ENCODE measurements around the gene P3H2.

- TF ChIP-seq CTCF (IDR thresholded peaks at IDR 0.05; ENCODE audit: poor library complexity) (no peak), EZH2phosphoT487 (IDR thresholded peaks at IDR 0.05; ENCODE audit: low read depth, severe bottlenecking, unreplicated experiment) (no peak)
Observed at GRCh38 chr3:190040145-190040544, 80.6 kb downstream of the P3H2 start.

Measured in hepatocyte (in vitro differentiated cells).